Measurements from ENCODE around the gene MRPS22.

DNA sequence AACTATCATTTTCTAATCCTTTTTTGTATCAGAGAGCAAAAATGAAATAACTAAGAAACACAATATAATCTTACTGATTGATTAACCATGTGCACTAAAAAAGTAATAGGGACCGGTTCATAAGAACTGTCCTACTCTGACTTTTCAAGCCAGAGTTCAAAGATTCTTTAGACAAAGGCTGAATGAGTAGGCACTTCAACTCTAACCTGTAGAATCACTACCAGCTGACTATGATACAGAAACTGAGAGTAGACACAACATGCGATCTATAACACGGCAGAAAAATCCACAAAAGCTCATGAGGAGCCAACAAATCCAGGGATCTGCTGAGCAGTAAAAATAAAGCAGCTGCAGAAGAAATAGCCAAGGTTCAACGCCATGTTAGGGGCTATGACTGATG lies 36.8 kb downstream of the MRPS22 start:
- TF ChIP-seq CTCF (IDR thresholded peaks at IDR 0.05; ENCODE audit: extremely low read depth in 1 of 2, insufficient read depth in 1 of 2, low read depth in 1 of 2, low read length in 2 of 2) (no peak), POLR2A (IDR thresholded peaks at IDR 0.05; ENCODE audit: low read depth, low read length) (no peak), EZH2 (IDR thresholded peaks at IDR 0.05; ENCODE audit: borderline replicate concordance, low read depth, low read length, severe bottlenecking) (no peak), MAX (IDR thresholded peaks at IDR 0.05; ENCODE audit: insufficient read depth, insufficient read length) (no peak), JUN (IDR thresholded peaks at IDR 0.05; ENCODE audit: borderline replicate concordance, insufficient read depth, insufficient read length, low read depth) (no peak), POLR2AphosphoS5 (IDR thresholded peaks at IDR 0.05; ENCODE audit: insufficient read depth, low read depth, low read length) (no peak), MYC (IDR thresholded peaks at IDR 0.05; ENCODE audit: low read depth, low read length) (no peak), FOS (IDR thresholded peaks at IDR 0.05; ENCODE audit: borderline replicate concordance, insufficient read depth, low read length) (no peak), GATA2 (IDR thresholded peaks at IDR 0.05; ENCODE audit: insufficient read depth, insufficient read length, low read depth, low read length) (no peak)

All from endothelial cell of umbilical vein (primary cell).